Kidney epithelial cell (primary cell): ENCODE results near the gene GRID1. TPM values are rescaled to one million over a fixed set of nuclear protein-coding genes. Genes with fewer than 3 reads are reported as not detected.

Experiments used
- DNase-seq: peaks from one replicate; pipeline ENCODE4 v3.0.0-alpha.2; 2010; ENCODE audit warnings: low read depth
- H3K27me3 ChIP-seq: 2 replicates; pipeline ENCODE4 v1.6.0; 2011; ENCODE audit warnings: low read length; ENCODE audit not compliant: control insufficient read depth, insufficient read depth
- H3K36me3 ChIP-seq: 2 replicates; pipeline ENCODE4 v1.5.1; 2011; ENCODE audit warnings: low read length; ENCODE audit not compliant: control insufficient read depth, insufficient read depth
- H3K4me3 ChIP-seq: 2 replicates; pipeline ENCODE4 v1.5.1; 2011; ENCODE audit warnings: low read depth, mild to moderate bottlenecking, control low read depth, low read length
- CTCF ChIP-seq: IDR thresholded peaks from 2 replicates; pipeline ENCODE4 v1.5.1; 2011; ENCODE audit warnings: mild to moderate bottlenecking, moderate library complexity, low read length, control low read depth, inconsistent platforms; ENCODE audit not compliant: insufficient read depth, poor library complexity, severe bottlenecking
- total RNA-seq: library from RNA; depleted of rRNA; stranded (reverse); fragments of >200 nt; gene quantifications from 2 replicates; pipeline ENCODE4 v1.2.3, GENCODE V29; 2015

The GRID1 gene
- total RNA-seq, 1 donor from 2014 or later = 0.33 TPM

GRCh38 chr10:86290933-86291615 is 75.5 kb downstream of the GRID1 start:
- Histone ChIP-seq H3K36me3 (no peaks in the 10 kb centered on the region), H3K4me3 (no peak overlapping the region)
- no peak for DNase-seq

GRCh38 chr10:86289577-86289868 is 77.1 kb downstream of the GRID1 start:
- no peak for DNase-seq
- Histone ChIP-seq H3K27me3 (no peaks in the 10 kb centered on the region), H3K36me3 (no peaks in the 10 kb centered on the region), H3K4me3 (no peak overlapping the region)
- TF ChIP-seq CTCF = no peak

More at GRCh38 chr10:86290933-86291615, 75.5 kb downstream of the GRID1 start:
- TF ChIP-seq CTCF = no peak
- H3K27me3 ChIP-seq = no peaks in the 10 kb centered on the region

- Histone ChIP-seq H3K4me3 (no peak overlapping the region), H3K36me3 (no peaks in the 10 kb centered on the region), H3K27me3 (no peaks in the 10 kb centered on the region)
- no peak for TF ChIP-seq CTCF
- no peak for DNase-seq
These were observed 77.7 kb downstream of the GRID1 start for GRCh38 chr10:86288695-86289576.

GRCh38 chr10:86287966-86288579 is 78.5 kb downstream of the GRID1 start:
- no peak for DNase-seq
- Histone ChIP-seq H3K4me3 (no peak overlapping the region), H3K27me3 (no peaks in the 10 kb centered on the region), H3K36me3 (no peaks in the 10 kb centered on the region)
- TF ChIP-seq CTCF = no peak

- Histone ChIP-seq H3K27me3 (no peaks in the 10 kb centered on the region), H3K36me3 (no peaks in the 10 kb centered on the region)
These were observed 79.3 kb downstream of the GRID1 start for GRCh38 chr10:86287110-86287793.

More at GRCh38 chr10:86287110-86287793, 79.3 kb downstream of the GRID1 start:
- no peak for DNase-seq
- no peak for TF ChIP-seq CTCF
- no peak overlapping the region for H3K4me3 ChIP-seq
